ENCODE data around the gene COL6A1.

Gene COL6A1

GRCh38 chr21:45991606-45992300, 10.2 kb downstream of the COL6A1 start:
- Histone ChIP-seq H3K4me3 (replicated peaks; ENCODE audit: insufficient read depth, low read length) (no peak overlapping the region), H3K27me3 (ENCODE audit: insufficient read depth, poor library complexity, severe bottlenecking) (no peaks in the 10 kb centered on the region), H3K27ac (replicated peaks) (no peak overlapping the region)
- TF ChIP-seq POLR2AphosphoS5 (IDR thresholded peaks at IDR 0.05; ENCODE audit: low read depth) = no peak
- TF ChIP-seq GABPA (IDR thresholded peaks at IDR 0.05; ENCODE audit: low read depth) = no peak
- no peak for TF ChIP-seq REST (IDR thresholded peaks at IDR 0.05; ENCODE audit: insufficient replicate concordance, low read depth)
- TF ChIP-seq SPI1 (IDR thresholded peaks at IDR 0.05; ENCODE audit: borderline replicate concordance, low read depth) = no peak
- TF ChIP-seq CTCF (IDR thresholded peaks at IDR 0.05; ENCODE audit: insufficient read depth, low read length) = no peak
- DNase-seq (ENCODE audit: low read depth in 1 of 2, low spot score in 1 of 2) = no peak

GRCh38 chr21:45992301-45993209, 11.0 kb downstream of the COL6A1 start:
- Histone ChIP-seq H3K27me3 (ENCODE audit: insufficient read depth, poor library complexity, severe bottlenecking) (no peaks in the 10 kb centered on the region), H3K27ac (replicated peaks) (no peak overlapping the region), H3K4me3 (replicated peaks; ENCODE audit: insufficient read depth, low read length) (no peak overlapping the region)
- DNase-seq (ENCODE audit: low read depth in 1 of 2, low spot score in 1 of 2) = no peak
- no peak for TF ChIP-seq POLR2AphosphoS5 (IDR thresholded peaks at IDR 0.05; ENCODE audit: low read depth)
- no peak for TF ChIP-seq REST (IDR thresholded peaks at IDR 0.05; ENCODE audit: insufficient replicate concordance, low read depth)
- no peak for TF ChIP-seq CTCF (IDR thresholded peaks at IDR 0.05; ENCODE audit: insufficient read depth, low read length)
- no peak for TF ChIP-seq SPI1 (IDR thresholded peaks at IDR 0.05; ENCODE audit: borderline replicate concordance, low read depth)
- no peak for TF ChIP-seq GABPA (IDR thresholded peaks at IDR 0.05; ENCODE audit: low read depth)

GRCh38 chr21:45993210-45994085, 11.9 kb downstream of the COL6A1 start:
- TF ChIP-seq GABPA (IDR thresholded peaks at IDR 0.05; ENCODE audit: low read depth) (no peak), REST (IDR thresholded peaks at IDR 0.05; ENCODE audit: insufficient replicate concordance, low read depth) (no peak), CTCF (IDR thresholded peaks at IDR 0.05; ENCODE audit: insufficient read depth, low read length) (no peak), POLR2AphosphoS5 (IDR thresholded peaks at IDR 0.05; ENCODE audit: low read depth) (no peak), SPI1 (IDR thresholded peaks at IDR 0.05; ENCODE audit: borderline replicate concordance, low read depth) (no peak)
- no peak for DNase-seq (ENCODE audit: low read depth in 1 of 2, low spot score in 1 of 2)
- no peak overlapping the region for H3K27ac ChIP-seq (replicated peaks)
- H3K27me3 ChIP-seq (ENCODE audit: insufficient read depth, poor library complexity, severe bottlenecking) = no peaks in the 10 kb centered on the region
- H3K4me3 ChIP-seq (replicated peaks; ENCODE audit: insufficient read depth, low read length) = no peak overlapping the region
